ENCODE measurements around the gene PAQR7.

The PAQR7 gene

GRCh38 chr1:25820247-25821111 is 55.0 kb downstream of the PAQR7 start:
- no peaks in the 10 kb centered on the region for H3K27me3 ChIP-seq (ENCODE audit: control insufficient read depth, insufficient read depth, low read length)
- peak overlapping the region; percentile 87 for H3K4me2 ChIP-seq (ENCODE audit: low read length)
- peak overlapping the region; percentile 96 for H3K9ac ChIP-seq (ENCODE audit: low read depth, low read length)
- no peaks in the 10 kb centered on the region for H3K9me3 ChIP-seq (replicated peaks; ENCODE audit: low read length)
- peaks cover 15% of the 10 kb centered on the region for H3K36me3 ChIP-seq (ENCODE audit: insufficient read depth, low read length)
- H3K4me1 ChIP-seq (ENCODE audit: control insufficient read depth, insufficient read depth, low read length), result peaks cover 22% of the 10 kb centered on the region
- peak overlapping the region; percentile 77 for H3K4me3 ChIP-seq (ENCODE audit: low read length)

GRCh38 chr1:25819491-25820246 is 55.8 kb downstream of the PAQR7 start, which contains the start of gene MTFR1L:
Gene MTFR1L, plus strand, starts transcription at chr1:25819954. Its CDS starts 3,151 bp downstream, at chr1:25823105.
- H3K4me3 ChIP-seq (ENCODE audit: low read length), result peak within 1 kb of the TSS; percentile 77
- H3K9me3 ChIP-seq (replicated peaks; ENCODE audit: low read length), result no peaks in the 10 kb centered on the region
- H3K9ac ChIP-seq (ENCODE audit: low read depth, low read length), result peak within 1 kb of the TSS; percentile 96
- H3K27me3 ChIP-seq (ENCODE audit: control insufficient read depth, insufficient read depth, low read length), result no peaks in the 10 kb centered on the region
- H3K36me3 ChIP-seq (ENCODE audit: insufficient read depth, low read length), result peaks cover 16% of the 10 kb centered on the region
- peak within 1 kb of the TSS; percentile 87 for H3K4me2 ChIP-seq (ENCODE audit: low read length)
- H3K4me1 ChIP-seq (ENCODE audit: control insufficient read depth, insufficient read depth, low read length), result peaks cover 22% of the 10 kb centered on the region

GRCh38 chr1:25818569-25818968 is 56.9 kb downstream of the PAQR7 start:
- Histone ChIP-seq H3K9me3 (replicated peaks; ENCODE audit: low read length) (no peaks in the 10 kb centered on the region), H3K27me3 (ENCODE audit: control insufficient read depth, insufficient read depth, low read length) (no peaks in the 10 kb centered on the region), H3K4me2 (ENCODE audit: low read length) (peak overlapping the region; percentile 87), H3K4me1 (ENCODE audit: control insufficient read depth, insufficient read depth, low read length) (peaks cover 22% of the 10 kb centered on the region), H3K4me3 (ENCODE audit: low read length) (peak overlapping the region; percentile 77), H3K36me3 (ENCODE audit: insufficient read depth, low read length) (peaks cover 17% of the 10 kb centered on the region), H3K9ac (ENCODE audit: low read depth, low read length) (peak overlapping the region; percentile 96)

GRCh38 chr1:25817840-25818501 is 57.5 kb downstream of the PAQR7 start:
- Histone ChIP-seq H3K9me3 (replicated peaks; ENCODE audit: low read length) (no peaks in the 10 kb centered on the region), H3K27me3 (ENCODE audit: control insufficient read depth, insufficient read depth, low read length) (no peaks in the 10 kb centered on the region), H3K4me2 (ENCODE audit: low read length) (peak overlapping the region; percentile 87), H3K4me3 (ENCODE audit: low read length) (no peak overlapping the region), H3K4me1 (ENCODE audit: control insufficient read depth, insufficient read depth, low read length) (peaks cover 22% of the 10 kb centered on the region), H3K9ac (ENCODE audit: low read depth, low read length) (no peak overlapping the region), H3K36me3 (ENCODE audit: insufficient read depth, low read length) (peaks cover 22% of the 10 kb centered on the region)

DNA sequence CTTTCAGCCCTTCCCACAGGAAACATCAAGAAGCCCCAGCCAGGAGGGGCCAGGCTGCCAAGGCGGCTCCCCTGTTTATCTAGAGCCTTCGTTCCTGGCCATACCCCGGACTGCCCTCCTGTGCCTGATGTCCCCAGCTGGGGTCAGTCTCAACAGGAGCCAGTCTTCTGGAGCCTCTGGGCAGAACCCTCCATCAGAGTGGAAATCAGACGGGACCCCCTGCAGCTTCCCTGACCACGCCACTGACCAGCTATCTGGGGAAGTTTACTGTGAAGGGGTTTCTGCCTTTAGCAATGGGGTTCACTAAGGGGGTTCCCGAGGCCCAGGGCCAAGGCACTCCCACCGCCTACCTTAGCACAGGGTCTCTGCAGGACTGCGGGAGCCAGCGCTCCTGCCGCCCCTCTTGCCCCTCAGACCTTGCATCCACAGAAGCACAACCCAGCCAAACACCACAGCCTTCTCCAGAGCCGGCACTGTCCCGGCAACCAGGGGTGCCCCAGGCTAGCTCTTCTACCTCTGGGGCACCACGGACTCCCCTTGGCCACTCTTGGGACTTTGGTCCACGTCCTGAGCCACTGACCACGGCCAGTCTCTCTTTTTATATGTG is 59.3 kb downstream of the PAQR7 start:
- Histone ChIP-seq H3K4me1 (ENCODE audit: control insufficient read depth, insufficient read depth, low read length) (peaks cover 13% of the 10 kb centered on the region), H3K4me2 (ENCODE audit: low read length) (no peak overlapping the region), H3K36me3 (ENCODE audit: insufficient read depth, low read length) (peaks cover 33% of the 10 kb centered on the region), H3K9ac (ENCODE audit: low read depth, low read length) (no peak overlapping the region), H3K9me3 (replicated peaks; ENCODE audit: low read length) (no peaks in the 10 kb centered on the region), H3K27me3 (ENCODE audit: control insufficient read depth, insufficient read depth, low read length) (no peaks in the 10 kb centered on the region), H3K4me3 (ENCODE audit: low read length) (no peak overlapping the region)

DNA sequence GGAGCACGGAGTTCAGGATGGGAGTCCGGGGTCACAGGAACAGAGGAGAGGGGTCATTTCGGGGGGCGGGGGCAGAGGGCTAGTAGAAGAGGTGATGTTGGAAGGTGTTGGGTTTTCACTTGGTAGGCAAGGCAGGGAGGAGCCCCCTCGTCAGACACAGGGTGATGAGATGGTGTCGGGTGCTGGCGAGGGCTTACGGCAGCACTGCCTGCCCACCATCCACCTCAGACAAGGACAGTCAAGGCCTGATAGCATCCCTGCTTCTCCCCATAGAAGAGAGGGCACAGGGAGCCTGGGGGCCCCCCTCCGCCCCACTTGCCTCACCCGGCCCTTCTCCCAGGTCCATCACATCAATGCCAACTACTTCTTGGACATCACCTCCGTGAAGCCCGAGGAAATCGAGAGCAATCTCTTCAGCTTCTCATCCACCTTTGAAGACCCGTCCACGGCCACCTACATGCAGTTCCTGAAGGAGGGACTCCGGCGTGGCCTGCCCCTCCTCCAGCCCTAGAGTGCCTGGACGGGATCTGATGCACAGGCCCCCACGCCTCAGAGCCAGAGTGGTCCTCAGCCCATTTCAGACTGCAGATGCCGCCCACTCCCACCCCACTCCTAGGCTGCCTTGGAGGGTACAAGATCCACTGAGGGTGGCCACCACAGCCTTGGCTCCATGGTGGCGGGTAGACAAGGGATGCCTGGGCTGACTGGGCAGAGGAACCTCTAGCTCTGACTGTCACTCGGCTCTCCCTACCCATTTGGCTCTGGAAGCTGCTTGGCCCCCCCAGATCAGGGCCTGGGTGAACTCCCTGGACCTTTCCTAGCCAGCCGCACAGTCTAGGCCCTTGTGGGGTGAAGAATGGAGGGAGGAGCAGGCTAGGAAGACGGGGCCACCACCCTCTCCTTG is 60.0 kb downstream of the PAQR7 start:
- H3K4me2 ChIP-seq (ENCODE audit: low read length), result no peak overlapping the region
- peaks cover 41% of the 10 kb centered on the region for H3K36me3 ChIP-seq (ENCODE audit: insufficient read depth, low read length)
- H3K4me1 ChIP-seq (ENCODE audit: control insufficient read depth, insufficient read depth, low read length), result peaks cover 9% of the 10 kb centered on the region
- no peak overlapping the region for H3K4me3 ChIP-seq (ENCODE audit: low read length)
- H3K9ac ChIP-seq (ENCODE audit: low read depth, low read length), result no peak overlapping the region
- H3K9me3 ChIP-seq (replicated peaks; ENCODE audit: low read length), result no peaks in the 10 kb centered on the region
- no peaks in the 10 kb centered on the region for H3K27me3 ChIP-seq (ENCODE audit: control insufficient read depth, insufficient read depth, low read length)

DNA sequence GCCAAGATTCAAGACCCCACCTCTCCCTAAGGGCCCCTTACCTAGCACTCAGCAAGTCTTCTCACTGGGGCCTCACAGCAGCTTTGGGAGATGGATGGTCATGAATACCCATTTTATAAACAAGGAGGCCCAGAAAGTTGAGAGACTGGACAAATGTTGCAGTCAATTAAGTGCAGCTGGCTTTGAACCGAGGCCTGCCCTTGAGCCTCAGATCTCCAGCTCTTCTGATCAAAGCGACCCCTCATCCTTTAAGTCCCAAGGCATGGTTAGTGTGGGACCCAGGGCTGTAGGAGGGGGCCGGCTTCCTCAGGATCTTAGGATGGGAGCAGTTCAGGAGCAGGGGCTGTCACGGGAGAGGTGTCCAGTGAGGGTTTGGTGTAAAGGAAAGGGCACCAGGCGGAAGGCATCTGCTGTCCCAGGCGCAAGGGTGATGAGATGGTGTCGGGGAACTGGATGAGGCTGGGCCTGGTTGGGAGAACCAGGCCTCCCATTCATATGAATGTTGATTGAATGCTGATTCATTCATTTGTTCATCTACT is 60.9 kb downstream of the PAQR7 start:
- peaks cover 47% of the 10 kb centered on the region for H3K36me3 ChIP-seq (ENCODE audit: insufficient read depth, low read length)
- no peaks in the 10 kb centered on the region for H3K9me3 ChIP-seq (replicated peaks; ENCODE audit: low read length)
- H3K4me3 ChIP-seq (ENCODE audit: low read length), result no peak overlapping the region
- peaks cover 9% of the 10 kb centered on the region for H3K4me1 ChIP-seq (ENCODE audit: control insufficient read depth, insufficient read depth, low read length)
- H3K27me3 ChIP-seq (ENCODE audit: control insufficient read depth, insufficient read depth, low read length), result no peaks in the 10 kb centered on the region
- no peak overlapping the region for H3K9ac ChIP-seq (ENCODE audit: low read depth, low read length)
- H3K4me2 ChIP-seq (ENCODE audit: low read length), result no peak overlapping the region

DNA sequence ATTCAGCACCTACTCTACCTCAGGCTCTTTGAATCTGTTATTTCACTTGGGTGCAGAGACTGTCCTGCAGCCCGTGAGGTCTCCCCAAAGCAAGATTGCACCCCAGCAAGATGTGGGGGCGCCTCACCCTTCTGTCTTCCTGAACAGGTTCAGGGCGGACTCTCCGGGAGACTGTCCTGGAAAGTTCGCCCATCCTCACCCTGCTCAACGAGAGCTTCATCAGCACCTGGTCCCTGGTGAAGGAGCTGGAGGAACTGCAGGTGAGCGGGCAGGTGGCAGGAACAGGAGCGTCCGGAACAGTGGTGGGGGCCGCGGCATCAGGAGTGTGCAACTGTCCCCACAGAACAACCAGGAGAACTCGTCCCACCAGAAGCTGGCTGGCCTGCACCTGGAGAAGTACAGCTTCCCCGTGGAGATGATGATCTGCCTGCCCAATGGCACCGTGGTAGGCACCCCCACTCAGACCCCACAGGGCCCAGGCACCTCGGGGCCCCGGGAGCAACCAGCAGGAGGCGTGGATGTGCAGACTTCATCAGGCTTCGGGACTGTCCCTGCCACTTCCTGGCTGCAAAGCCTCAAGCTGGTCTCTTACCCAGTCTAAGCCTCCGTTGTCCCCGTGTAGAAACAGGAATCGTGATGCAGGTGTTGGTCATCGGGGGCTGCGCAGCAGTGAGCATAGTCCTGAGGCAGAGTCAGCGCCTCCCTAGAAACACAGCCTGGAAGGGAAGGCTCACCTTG is 61.6 kb downstream of the PAQR7 start:
- Histone ChIP-seq H3K4me3 (ENCODE audit: low read length) (no peak overlapping the region), H3K4me1 (ENCODE audit: control insufficient read depth, insufficient read depth, low read length) (peaks cover 5% of the 10 kb centered on the region), H3K9ac (ENCODE audit: low read depth, low read length) (no peak overlapping the region), H3K36me3 (ENCODE audit: insufficient read depth, low read length) (peaks cover 55% of the 10 kb centered on the region), H3K4me2 (ENCODE audit: low read length) (no peak overlapping the region), H3K27me3 (ENCODE audit: control insufficient read depth, insufficient read depth, low read length) (no peaks in the 10 kb centered on the region), H3K9me3 (replicated peaks; ENCODE audit: low read length) (no peaks in the 10 kb centered on the region)

- Histone ChIP-seq H3K36me3 (ENCODE audit: insufficient read depth, low read length) (peaks cover 55% of the 10 kb centered on the region), H3K27me3 (ENCODE audit: control insufficient read depth, insufficient read depth, low read length) (no peaks in the 10 kb centered on the region), H3K4me2 (ENCODE audit: low read length) (no peak overlapping the region), H3K4me3 (ENCODE audit: low read length) (no peak overlapping the region), H3K9me3 (replicated peaks; ENCODE audit: low read length) (no peaks in the 10 kb centered on the region), H3K4me1 (ENCODE audit: control insufficient read depth, insufficient read depth, low read length) (no peaks in the 10 kb centered on the region), H3K9ac (ENCODE audit: low read depth, low read length) (no peak overlapping the region)
Observed at GRCh38 chr1:25813071-25813733, 62.3 kb downstream of the PAQR7 start.

Measured in skeletal muscle satellite cell (primary cell).